ENCODE results near the gene RAI2.

Gene RAI2

GRCh38 chrX:17774053-17774452, 87.0 kb downstream of the RAI2 start:
- no peak for DNase-seq

- no peak for DNase-seq
These were observed 87.7 kb downstream of the RAI2 start for GRCh38 chrX:17773221-17773876.

GRCh38 chrX:17769701-17770269, 91.3 kb downstream of the RAI2 start:
- DNase-seq: peak; percentile 27

- no peak for DNase-seq
These were observed 92.1 kb downstream of the RAI2 start for GRCh38 chrX:17768997-17769396.

GRCh38 chrX:17767734-17768133, 93.4 kb downstream of the RAI2 start:
- DNase-seq: no peak

GRCh38 chrX:17759990-17760389, 101.1 kb downstream of the RAI2 start:
- no peak for DNase-seq

- no peak for DNase-seq
These were observed 102.7 kb downstream of the RAI2 start for GRCh38 chrX:17758382-17758781.

- no peak for DNase-seq
These were observed 110.7 kb downstream of the RAI2 start for GRCh38 chrX:17750436-17750835.

Measured in activated T-cell treated with anti-CD3 and anti-CD28 coated beads for 4 hours (primary cell).